ENCODE data around the gene FASTK. TPM values are rescaled to one million over a fixed set of nuclear protein-coding genes. Genes with fewer than 3 reads are reported as not detected.

FASTK gene
- total and polyA plus RNA-seq, 10 donors, result 72.9 to 183 (median 85.5) TPM

GRCh38 chr7:151117565-151117964 is 37.0 kb upstream of the FASTK start:
- TF ChIP-seq, protein P1, sequence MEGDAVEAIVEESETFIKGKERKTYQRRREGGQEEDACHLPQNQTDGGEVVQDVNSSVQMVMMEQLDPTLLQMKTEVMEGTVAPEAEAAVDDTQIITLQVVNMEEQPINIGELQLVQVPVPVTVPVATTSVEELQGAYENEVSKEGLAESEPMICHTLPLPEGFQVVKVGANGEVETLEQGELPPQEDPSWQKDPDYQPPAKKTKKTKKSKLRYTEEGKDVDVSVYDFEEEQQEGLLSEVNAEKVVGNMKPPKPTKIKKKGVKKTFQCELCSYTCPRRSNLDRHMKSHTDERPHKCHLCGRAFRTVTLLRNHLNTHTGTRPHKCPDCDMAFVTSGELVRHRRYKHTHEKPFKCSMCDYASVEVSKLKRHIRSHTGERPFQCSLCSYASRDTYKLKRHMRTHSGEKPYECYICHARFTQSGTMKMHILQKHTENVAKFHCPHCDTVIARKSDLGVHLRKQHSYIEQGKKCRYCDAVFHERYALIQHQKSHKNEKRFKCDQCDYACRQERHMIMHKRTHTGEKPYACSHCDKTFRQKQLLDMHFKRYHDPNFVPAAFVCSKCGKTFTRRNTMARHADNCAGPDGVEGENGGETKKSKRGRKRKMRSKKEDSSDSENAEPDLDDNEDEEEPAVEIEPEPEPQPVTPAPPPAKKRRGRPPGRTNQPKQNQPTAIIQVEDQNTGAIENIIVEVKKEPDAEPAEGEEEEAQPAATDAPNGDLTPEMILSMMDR (IDR thresholded peaks at IDR 0.05 in 8 of 11, conservative IDR thresholded peaks at IDR 0.05 in 3 of 11), result no peak
- no peak for TF ChIP-seq POLR2AphosphoS5 (IDR thresholded peaks at IDR 0.05)
- no peak for TF ChIP-seq POLR2A (IDR thresholded peaks at IDR 0.05)
- Histone ChIP-seq H3K27ac (no peak overlapping the region), H3K36me3 (peaks cover 0 to 60% (median 34%) of the 10 kb centered on the region in 6 donors), H3K27me3 (replicated peaks in 1 of 7) (peaks cover 0 to 21% (median 0%) of the 10 kb centered on the region in 7 donors), H3K4me1 (peaks cover 0 to 35% (median 17%) of the 10 kb centered on the region in 6 donors), H3K4me3 (no peak overlapping the region), H3K9me3 (no peaks in the 10 kb centered on the region)
- WGBS, 5 donors, result 63 to 81% (median 78%) methylated on average over 12 of the region's 12 CpGs
- intact Hi-C loops (cut with DNase I; ENCODE audit: low total_unique reads), result no loop called here
- no peak for DNase-seq

GRCh38 chr7:151116603-151117440 is 36.2 kb upstream of the FASTK start:
- intact Hi-C loops (cut with DNase I; ENCODE audit: low total_unique reads), result no loop called here
- Histone ChIP-seq H3K27me3 (replicated peaks in 1 of 7) (peaks cover 0 to 21% (median 0%) of the 10 kb centered on the region in 7 donors), H3K4me1 (peaks cover 0 to 35% (median 17%) of the 10 kb centered on the region in 6 donors), H3K9me3 (no peaks in the 10 kb centered on the region), H3K4me3 (no peak overlapping the region), H3K36me3 (peaks cover 0 to 53% (median 33%) of the 10 kb centered on the region in 6 donors), H3K27ac (no peak overlapping the region)
- DNase-seq, result no peak
- 91 to 97% (median 94%) methylated on average over 24 to 27 of the region's 27 CpGs for WGBS, 5 donors
- TF ChIP-seq, protein P1 (IDR thresholded peaks at IDR 0.05 in 8 of 11, conservative IDR thresholded peaks at IDR 0.05 in 3 of 11), result no peak
- TF ChIP-seq POLR2AphosphoS5 (IDR thresholded peaks at IDR 0.05) (no peak), POLR2A (IDR thresholded peaks at IDR 0.05) (no peak)

- Histone ChIP-seq H3K27me3 (replicated peaks in 1 of 7) (peaks cover 0 to 21% (median 0%) of the 10 kb centered on the region in 7 donors), H3K4me1 (peaks cover 0 to 42% (median 22%) of the 10 kb centered on the region in 6 donors), H3K36me3 (peaks cover 0 to 44% (median 27%) of the 10 kb centered on the region in 6 donors), H3K4me3 (peak overlapping the region in 3 of 8 donors; percentile 15 to 66 (median 22)), H3K27ac (no peak overlapping the region), H3K9me3 (no peaks in the 10 kb centered on the region)
- TF ChIP-seq POLR2A (IDR thresholded peaks at IDR 0.05) (no peak), POLR2AphosphoS5 (IDR thresholded peaks at IDR 0.05) (no peak)
- TF ChIP-seq, protein P1 (IDR thresholded peaks at IDR 0.05 in 8 of 11, conservative IDR thresholded peaks at IDR 0.05 in 3 of 11), result no peak
- intact Hi-C loops (cut with DNase I; ENCODE audit: low total_unique reads), result no loop called here
- 82 to 91% (median 89%) methylated on average over 13 to 14 of the region's 14 CpGs for WGBS, 5 donors
- DNase-seq, result no peak
Observed at GRCh38 chr7:151115836-151116418, 35.3 kb upstream of the FASTK start.
